Retina (tissue), 1 donor: ENCODE measurements around the gene ACTN4.

Experiments used
- DNase-seq: peaks from one replicate; pipeline ENCODE4 v3.0.0-alpha.2; 2016

Gene ACTN4

GRCh38 chr19:38679839-38680238 lies 32.4 kb downstream of the ACTN4 start:
- DNase-seq: no peak

GRCh38 chr19:38682195-38682867 lies 34.9 kb downstream of the ACTN4 start:
- DNase-seq: no peak

GRCh38 chr19:38682872-38683392 lies 35.5 kb downstream of the ACTN4 start:
- no peak for DNase-seq

- DNase-seq: peak; percentile 37
Measured at GRCh38 chr19:38683393-38684077, 36.1 kb downstream of the ACTN4 start.

- DNase-seq: no peak
Measured at GRCh38 chr19:38684078-38684861, 36.8 kb downstream of the ACTN4 start.

- DNase-seq: no peak
Measured at GRCh38 chr19:38684862-38685665, 37.6 kb downstream of the ACTN4 start.

- peak; percentile 42 for DNase-seq
Measured at GRCh38 chr19:38685666-38686529, 38.4 kb downstream of the ACTN4 start.

GRCh38 chr19:38686530-38686888 lies 39.1 kb downstream of the ACTN4 start:
- DNase-seq: no peak

GRCh38 chr19:38687837-38688378 lies 40.5 kb downstream of the ACTN4 start:
- no peak for DNase-seq

GRCh38 chr19:38690146-38690545 lies 42.7 kb downstream of the ACTN4 start:
- no peak for DNase-seq

- DNase-seq: no peak
Measured at GRCh38 chr19:38690832-38691231, 43.4 kb downstream of the ACTN4 start.

GRCh38 chr19:38691938-38692457 lies 44.5 kb downstream of the ACTN4 start:
- no peak for DNase-seq

- DNase-seq: peak; percentile 40
Measured at GRCh38 chr19:38692458-38693379, 45.3 kb downstream of the ACTN4 start.

GRCh38 chr19:38693380-38694223 lies 46.2 kb downstream of the ACTN4 start:
- peak; percentile 81 for DNase-seq

- no peak for DNase-seq
Measured at GRCh38 chr19:38695317-38695683, 47.9 kb downstream of the ACTN4 start.

- peak; percentile 39 for DNase-seq
Measured at GRCh38 chr19:38695832-38696728, 48.6 kb downstream of the ACTN4 start.

GRCh38 chr19:38696729-38697055 lies 49.2 kb downstream of the ACTN4 start:
- DNase-seq: no peak

GRCh38 chr19:38697197-38697596 lies 49.7 kb downstream of the ACTN4 start:
- no peak for DNase-seq
